ENCODE data around the gene F11R. TPM values are rescaled to one million over a fixed set of nuclear protein-coding genes. Genes with fewer than 3 reads are reported as not detected.

Gene F11R
- total and polyA plus RNA-seq, 2 donors (not counting 1 experiment from before 2014, with no cell fraction given): 16.4 to 17.3 TPM

- H3K27me3 Mint-ChIP-seq: peaks cover 11% of the 10 kb centered on the region
- no peak overlapping the region for H3K27ac Mint-ChIP-seq
- H3K27ac ChIP-seq (ENCODE audit: low read length in 2 of 2): no peak overlapping the region
- ATAC-seq (ENCODE audit: low read depth) (no peak), DNase-seq (no peak)
- no peaks in the 10 kb centered on the region for H3K4me1 ChIP-seq (ENCODE audit: control insufficient read depth in 2 of 2, insufficient read depth in 2 of 2, low read length in 2 of 2)
- POLR2A ChIA-PET: interaction anchor here (0.5 to 0.7 kb wide), 2 partner anchors 144 to 427 kb away, joined by 5 to 8 read pairs; no protein-coding TSS in a partner anchor
- intact Hi-C loops (cut with micrococcal nuclease): no loop called here
- no peak for TF ChIP-seq CTCF (IDR thresholded peaks at IDR 0.05)
- no peak for TF ChIP-seq EZH2 (IDR thresholded peaks at IDR 0.05; ENCODE audit: borderline replicate concordance, insufficient read depth, low read depth, low read length, poor library complexity, severe bottlenecking)
- no peaks in the 10 kb centered on the region for H3K79me2 ChIP-seq (ENCODE audit: control insufficient read depth, insufficient read depth, low read length)
- no peaks in the 10 kb centered on the region for H3K4me1 Mint-ChIP-seq
- H3K4me2 ChIP-seq (replicated peaks; ENCODE audit: low read depth, low read length, poor library complexity, severe bottlenecking): no peak overlapping the region
- no peak overlapping the region for H2AFZ ChIP-seq (ENCODE audit: insufficient read depth, low read depth, low read length, poor library complexity, severe bottlenecking)
- no peaks in the 10 kb centered on the region for H4K20me1 ChIP-seq (ENCODE audit: control insufficient read depth, insufficient read depth, low read length, poor library complexity, severe bottlenecking)
- H3K4me3 Mint-ChIP-seq: no peak overlapping the region
- H3K9ac ChIP-seq (ENCODE audit: low read length): no peak overlapping the region
- WGBS (ENCODE audit: insufficient coverage): no CpG with 5 or more reads among the region's 4 CpGs
- H3K4me3 ChIP-seq (ENCODE audit: control extremely low read depth in 1 of 5, extremely low read depth in 1 of 5, insufficient read depth in 1 of 5, low read depth in 2 of 5, low read length in 4 of 5): no peak overlapping the region
- H3K27me3 ChIP-seq (replicated peaks in 1 of 4; ENCODE audit: control extremely low read depth in 1 of 4, control insufficient read depth in 3 of 4, insufficient read depth in 4 of 4, low read length in 3 of 4): peaks cover 0 to 3% (median 0%) of the 10 kb centered on the region in 4 experiments
- no peaks in the 10 kb centered on the region for H3K9me3 ChIP-seq (ENCODE audit: control extremely low read depth in 1 of 3, control insufficient read depth in 2 of 3, insufficient read depth in 1 of 3, low read length in 2 of 3)
- CTCF ChIA-PET: interaction anchor here (0.9 to 1.5 kb wide), 4 partner anchors 13 to 19 kb away, joined by 3 to 5 read pairs (median 4); partner anchors contain the start of gene ITLN2
- H3K9me3 Mint-ChIP-seq (ENCODE audit: insufficient read depth): no peaks in the 10 kb centered on the region
- H3K36me3 ChIP-seq (replicated peaks in 1 of 2; ENCODE audit: control extremely low read depth in 1 of 2, control insufficient read depth in 1 of 2, extremely low read depth in 1 of 2, insufficient read depth in 2 of 2, low read length in 1 of 2): no peaks in the 10 kb centered on the region
Observed at GRCh38 chr1:160973491-160973890, 47.5 kb downstream of the F11R start.

- intact Hi-C loops (cut with micrococcal nuclease): no loop called here
- Histone ChIP-seq H3K4me3 (ENCODE audit: control extremely low read depth in 1 of 5, extremely low read depth in 1 of 5, insufficient read depth in 1 of 5, low read depth in 2 of 5, low read length in 4 of 5) (no peak overlapping the region), H3K36me3 (replicated peaks in 1 of 2; ENCODE audit: control extremely low read depth in 1 of 2, control insufficient read depth in 1 of 2, extremely low read depth in 1 of 2, insufficient read depth in 2 of 2, low read length in 1 of 2) (no peaks in the 10 kb centered on the region), H3K4me2 (replicated peaks; ENCODE audit: low read depth, low read length, poor library complexity, severe bottlenecking) (no peak overlapping the region), H3K27ac (ENCODE audit: low read length in 2 of 2) (no peak overlapping the region), H3K9me3 (ENCODE audit: control extremely low read depth in 1 of 3, control insufficient read depth in 2 of 3, insufficient read depth in 1 of 3, low read length in 2 of 3) (no peaks in the 10 kb centered on the region), H3K79me2 (ENCODE audit: control insufficient read depth, insufficient read depth, low read length) (no peaks in the 10 kb centered on the region), H4K20me1 (ENCODE audit: control insufficient read depth, insufficient read depth, low read length, poor library complexity, severe bottlenecking) (no peaks in the 10 kb centered on the region), H2AFZ (ENCODE audit: insufficient read depth, low read depth, low read length, poor library complexity, severe bottlenecking) (no peak overlapping the region), H3K27me3 (replicated peaks in 1 of 4; ENCODE audit: control extremely low read depth in 1 of 4, control insufficient read depth in 3 of 4, insufficient read depth in 4 of 4, low read length in 3 of 4) (peaks cover 0 to 3% (median 0%) of the 10 kb centered on the region in 4 experiments), H3K9ac (ENCODE audit: low read length) (no peak overlapping the region), H3K4me1 (ENCODE audit: control insufficient read depth in 2 of 2, insufficient read depth in 2 of 2, low read length in 2 of 2) (no peaks in the 10 kb centered on the region)
- Mint-ChIP-seq H3K27me3 (peaks cover 11% of the 10 kb centered on the region), H3K4me1 (no peaks in the 10 kb centered on the region), H3K4me3 (no peak overlapping the region), H3K9me3 (ENCODE audit: insufficient read depth) (no peaks in the 10 kb centered on the region), H3K27ac (no peak overlapping the region)
- CTCF ChIA-PET: interaction anchor here (0.9 to 1.5 kb wide), 4 partner anchors 13 to 18 kb away, joined by 3 to 5 read pairs (median 4); partner anchors contain the start of gene ITLN2
- POLR2A ChIA-PET: interaction anchor here (0.7 kb wide), 1 partner anchor 144 kb away, joined by 5 read pairs; no protein-coding TSS in a partner anchor
- WGBS (ENCODE audit: insufficient coverage): 62% methylated on average over 3 of the region's 3 CpGs
- TF ChIP-seq CTCF (IDR thresholded peaks at IDR 0.05) (no peak), EZH2 (IDR thresholded peaks at IDR 0.05; ENCODE audit: borderline replicate concordance, insufficient read depth, low read depth, low read length, poor library complexity, severe bottlenecking) (no peak)
- ATAC-seq (ENCODE audit: low read depth): no peak
- no peak for DNase-seq
Observed at GRCh38 chr1:160972939-160973338, 48.0 kb downstream of the F11R start.
